ENCODE results near the gene CHST13.
"Not testable (repeated sequence)": the region's sequence is repeated elsewhere in the genome, so short reads cannot be mapped to it uniquely, and the experiment has no call there.

The CHST13 gene

DNA sequence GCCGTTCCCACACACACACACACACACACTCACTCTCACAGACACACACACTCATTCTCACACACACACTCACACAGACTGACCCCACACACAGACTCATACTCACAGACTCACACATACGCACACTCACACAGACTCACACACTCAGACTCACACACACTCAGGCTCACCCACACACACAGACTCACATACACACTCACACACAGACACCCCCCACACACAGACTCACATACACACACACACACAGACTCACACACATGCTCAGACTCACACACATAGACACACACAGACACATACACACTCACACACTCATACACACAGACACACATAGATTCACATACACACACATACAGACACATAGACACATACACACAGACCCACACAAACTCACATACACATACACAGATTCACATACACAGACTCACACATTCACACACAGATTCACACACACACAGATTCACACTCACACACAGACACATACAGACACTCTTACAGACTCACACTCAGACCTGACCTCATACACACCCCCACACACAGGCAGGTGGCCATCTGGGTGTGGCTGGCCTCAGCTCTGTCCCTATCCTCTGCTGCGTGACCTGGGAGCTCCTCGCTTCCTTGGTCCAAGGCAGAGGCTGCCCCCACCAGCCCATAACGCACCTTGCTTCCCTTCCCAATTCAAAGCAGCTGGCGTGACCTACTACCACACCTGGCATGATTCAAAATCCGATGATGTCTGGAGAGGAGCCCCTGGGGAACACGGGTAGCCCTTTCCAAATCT, 32.9 kb downstream of the CHST13 start:
- no peak for DNase-seq

DNA sequence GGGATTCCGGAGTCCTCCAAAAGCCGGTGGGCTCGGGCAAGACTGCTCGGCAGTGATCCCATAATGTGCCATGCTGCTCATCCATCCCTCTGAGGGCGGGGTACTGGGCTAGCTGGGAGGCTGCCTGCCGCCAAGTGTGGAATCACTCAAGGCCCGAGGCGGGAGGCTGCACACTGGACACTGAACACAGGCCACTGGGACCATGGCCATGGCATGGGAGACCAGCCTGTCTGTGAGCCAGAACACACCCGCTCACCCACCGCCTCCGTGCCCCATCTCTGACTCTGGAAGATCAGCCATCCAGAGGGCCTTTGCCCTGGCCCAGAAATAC, 33.4 kb downstream of the CHST13 start:
- DNase-seq = no peak

DNA sequence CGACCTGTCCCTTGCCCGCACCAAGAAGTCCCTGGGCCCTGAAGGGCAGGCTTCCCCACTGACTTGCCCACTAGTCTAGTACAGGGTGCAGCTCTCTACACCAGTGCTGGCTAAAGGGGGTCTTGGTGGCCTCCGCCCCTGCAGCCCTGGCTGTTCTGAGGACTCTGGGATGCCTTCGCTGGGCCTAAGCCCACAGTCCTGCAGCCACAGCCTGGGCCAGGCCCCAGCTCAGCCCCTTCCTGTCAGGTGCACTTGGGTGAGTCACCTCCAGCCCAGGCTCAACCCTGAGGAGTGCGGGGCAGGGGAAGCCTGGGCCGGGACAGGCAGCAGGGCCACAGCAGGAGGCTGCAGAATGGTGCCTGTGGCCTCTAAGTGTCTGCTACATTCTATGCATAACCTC, 33.8 kb downstream of the CHST13 start:
- no peak for DNase-seq

DNA sequence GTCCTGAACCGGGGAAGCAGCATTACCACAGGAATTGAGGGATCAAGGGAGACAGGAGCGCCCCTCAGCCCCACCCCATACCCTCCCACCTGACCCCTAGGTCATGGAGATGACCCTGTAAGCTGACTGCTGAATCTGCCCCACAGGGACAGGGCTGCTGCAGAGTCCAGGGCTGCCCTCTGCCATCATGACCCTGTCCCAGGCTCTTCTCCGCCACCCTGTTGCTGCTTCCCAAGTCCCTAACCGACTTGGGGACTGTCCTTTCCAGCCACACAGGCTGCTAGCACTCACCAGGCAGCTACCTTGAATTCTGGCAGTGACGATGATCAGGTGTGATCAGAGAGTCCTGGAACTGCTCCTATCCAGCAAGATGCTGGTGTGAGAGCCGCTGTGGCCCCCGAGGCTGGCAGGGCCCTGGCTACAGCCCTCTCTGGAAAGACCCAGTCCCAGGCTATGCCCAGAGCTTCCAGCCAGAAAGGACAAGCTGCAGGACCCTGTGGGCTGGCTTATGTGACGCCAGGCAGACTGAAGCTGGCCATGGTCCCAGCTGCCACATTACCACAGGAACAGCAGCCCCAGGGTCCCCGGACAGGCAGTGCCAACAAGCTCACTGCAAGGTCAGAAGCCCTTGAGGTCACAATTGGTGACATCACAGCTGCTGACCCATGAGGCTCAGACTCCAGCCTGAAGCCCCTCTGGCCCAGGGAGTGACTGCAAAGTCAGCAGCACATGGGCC, 34.5 kb downstream of the CHST13 start, which contains the start of gene C3orf22:
Gene C3orf22, minus strand, starts transcription at position 597 of the 736 bp plus-strand sequence. CDS start 5,542 bp downstream, outside the sequence.
- DNase-seq = no peak

DNA sequence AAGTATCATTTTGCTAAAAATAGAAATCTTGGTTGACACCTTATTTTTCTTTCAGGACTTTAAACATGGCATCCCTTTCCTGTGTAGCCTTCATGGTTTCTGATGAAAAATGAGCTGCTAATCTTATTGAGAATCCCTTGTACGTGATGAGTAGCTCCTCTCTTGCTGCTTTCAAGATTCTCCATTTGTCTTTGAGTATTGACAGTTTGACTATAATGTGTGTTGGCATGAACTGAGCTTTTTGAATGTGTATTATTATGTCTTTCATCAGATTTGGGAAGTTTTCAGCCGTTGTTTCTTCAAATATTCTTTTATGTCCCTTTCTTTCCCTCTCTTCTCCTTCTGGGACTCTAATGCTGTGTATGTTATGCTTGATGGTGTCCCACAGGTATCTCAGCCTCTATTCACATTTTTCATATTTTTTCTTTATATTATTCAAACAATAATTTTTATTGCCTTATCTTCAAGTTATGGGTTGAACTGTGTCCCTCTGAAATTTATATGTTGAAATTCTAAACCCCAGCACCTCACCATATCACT, 38.9 kb downstream of the CHST13 start:
- DNase-seq = no peak

DNA sequence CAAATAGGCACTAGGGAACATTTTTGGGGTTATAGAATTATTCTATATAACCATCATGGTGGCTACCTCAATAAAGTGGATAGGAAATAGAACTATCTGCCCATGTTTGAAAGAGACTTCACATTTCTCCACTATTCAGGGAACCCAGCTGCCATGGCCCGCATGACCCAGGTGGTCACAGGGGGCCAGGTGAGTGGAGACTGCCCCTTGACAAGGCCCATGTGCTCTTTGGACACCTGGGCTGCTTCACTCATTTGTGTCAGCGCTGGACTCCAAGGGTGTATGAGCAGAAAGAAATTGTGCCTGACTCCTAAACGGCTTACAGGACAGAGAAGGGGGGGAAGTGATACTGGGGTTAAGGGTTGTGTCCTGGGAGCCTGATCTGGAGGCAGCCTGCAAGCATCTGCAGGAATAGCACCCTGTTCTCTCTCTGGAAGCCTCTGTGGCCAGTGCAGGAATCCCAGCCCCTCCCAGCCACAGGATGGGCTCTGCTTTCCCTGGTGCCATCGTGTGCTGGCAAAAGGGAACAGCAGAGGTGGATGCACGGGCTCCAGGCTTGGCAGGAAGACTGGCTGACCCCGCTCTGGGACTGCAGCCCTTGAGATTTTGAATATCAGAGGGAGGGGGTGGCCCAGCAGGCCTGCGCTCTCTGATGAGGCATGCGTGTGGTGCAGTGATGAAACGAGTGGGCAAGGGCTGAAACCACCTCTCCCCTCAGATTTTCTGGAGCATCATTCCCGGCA, 43.9 kb downstream of the CHST13 start:
- no peak for DNase-seq

DNA sequence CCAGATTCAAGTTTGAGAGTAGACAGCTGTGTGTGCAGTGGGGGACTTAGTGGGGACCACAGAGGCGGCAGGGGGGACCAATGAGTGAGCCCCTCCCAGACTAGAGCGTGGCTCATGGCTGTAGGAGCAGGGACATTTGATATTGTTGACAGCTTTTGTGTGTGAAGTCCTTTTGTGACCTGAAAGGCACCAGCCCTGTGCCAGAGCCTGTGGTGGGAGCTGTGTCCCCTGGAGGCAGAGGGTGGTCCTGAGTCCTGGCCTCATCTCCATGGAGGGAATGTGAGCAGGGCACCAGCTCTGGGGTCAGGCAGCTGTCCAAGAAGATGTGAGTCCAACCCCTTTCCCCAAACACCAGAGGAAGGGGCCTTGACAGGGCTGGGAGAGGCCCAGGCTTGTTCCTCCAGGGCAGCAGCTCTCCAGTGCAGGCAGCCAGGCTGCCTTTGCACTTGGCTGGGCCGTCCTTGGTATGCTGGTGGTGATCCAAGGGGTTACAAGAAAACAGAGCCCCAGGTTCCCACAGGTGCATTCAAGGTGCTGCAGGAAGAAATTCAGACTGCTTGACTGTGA, 44.9 kb downstream of the CHST13 start:
- DNase-seq = no peak

DNA sequence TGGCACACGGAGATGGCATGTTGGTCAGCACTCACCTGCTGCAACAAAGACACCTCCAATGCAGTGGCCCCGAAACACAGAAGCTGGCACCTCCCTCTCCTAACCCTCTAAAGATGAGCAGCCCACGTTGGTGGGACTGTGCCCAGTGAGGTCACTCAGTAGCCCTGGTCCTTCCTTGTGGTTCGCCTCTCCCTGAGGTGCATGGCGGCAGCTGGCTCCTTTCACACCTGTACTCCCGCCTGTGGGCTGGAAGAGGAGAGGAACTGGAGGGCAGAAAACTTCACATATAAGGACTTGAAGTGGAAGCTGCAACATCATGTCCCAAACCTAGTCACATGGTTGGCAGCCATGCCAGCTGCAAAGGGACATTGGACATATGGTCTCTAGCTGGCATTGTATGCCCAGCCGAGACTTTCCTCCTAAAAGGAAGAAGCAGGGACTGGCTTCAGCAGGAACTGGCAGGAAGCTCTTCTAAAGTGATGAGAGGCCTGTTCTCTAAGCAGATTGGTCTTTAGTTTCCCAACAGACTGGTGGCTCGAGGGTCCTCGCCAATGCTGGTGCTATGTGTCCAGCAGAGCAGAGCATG, 45.5 kb downstream of the CHST13 start:
- no peak for DNase-seq

DNA sequence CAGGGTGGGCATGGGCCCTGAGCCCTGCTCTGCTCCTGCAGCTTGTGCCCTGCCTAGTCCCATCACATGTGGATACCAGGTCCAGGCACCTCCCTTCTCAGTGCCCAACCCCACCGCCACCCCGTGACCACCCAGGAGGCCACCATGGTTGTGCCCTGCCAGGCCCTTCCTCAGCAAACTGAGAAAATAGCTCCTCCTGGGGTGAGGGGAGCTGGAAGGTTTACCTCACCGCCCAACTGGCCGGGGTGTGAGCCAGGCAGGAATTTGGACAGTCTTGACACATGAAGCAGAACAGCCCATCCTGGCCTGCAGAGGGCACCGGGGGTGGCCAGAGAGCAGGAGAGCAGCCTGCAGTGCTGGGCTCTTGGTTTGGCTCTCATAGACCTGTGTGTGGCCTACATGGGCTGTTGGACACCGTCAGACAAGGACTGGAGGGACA, 46.2 kb downstream of the CHST13 start:
- DNase-seq = no peak

DNA sequence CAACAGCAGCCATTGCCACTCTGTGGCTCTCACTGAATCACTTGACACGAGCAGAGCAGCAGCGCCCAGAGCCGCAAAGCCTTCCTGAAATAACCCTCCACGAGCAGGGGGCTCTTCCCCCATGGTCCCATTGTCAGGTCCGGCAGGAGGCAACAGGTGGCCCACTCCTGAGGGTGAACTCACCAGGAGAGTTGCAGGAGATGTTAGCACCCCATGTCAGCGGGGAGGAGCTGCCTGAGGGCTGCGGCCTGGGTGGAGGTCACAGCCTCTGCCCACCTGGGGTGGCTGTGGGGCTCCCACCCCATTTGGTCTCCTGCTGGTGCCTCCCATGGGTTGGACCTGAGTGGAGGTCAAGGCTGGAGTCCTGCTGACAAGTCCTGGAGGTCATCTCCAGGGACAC, 47.1 kb downstream of the CHST13 start:
- DNase-seq = no peak

DNA sequence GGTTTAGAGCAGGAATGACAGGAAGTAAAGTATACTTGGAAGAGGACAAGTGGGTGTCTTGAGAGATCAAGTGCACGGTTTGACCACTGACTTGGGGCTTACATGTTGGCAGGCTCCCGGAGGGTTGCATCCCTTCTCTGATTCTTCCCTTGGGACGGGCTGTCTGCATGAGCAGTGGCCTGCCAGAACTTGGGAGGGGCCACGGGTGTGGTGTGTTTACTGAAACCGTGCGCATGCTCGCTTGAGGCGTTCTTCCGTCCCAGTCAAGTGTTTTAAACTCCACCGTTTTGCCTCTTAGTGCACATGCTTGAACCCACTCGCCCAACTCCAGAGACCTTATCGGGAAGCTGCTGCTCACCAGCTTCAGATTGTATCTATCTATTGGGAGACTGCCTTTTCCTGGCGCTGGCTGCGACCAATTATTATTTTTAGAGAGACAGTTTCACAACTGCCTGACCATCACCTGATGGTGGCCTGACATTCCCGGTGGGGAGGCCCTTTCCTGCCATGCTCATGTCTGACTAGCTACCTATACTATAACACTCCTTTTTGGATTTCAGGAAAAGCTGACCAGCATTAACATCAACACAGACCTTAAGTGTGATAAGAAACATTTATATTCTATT, 49.6 kb downstream of the CHST13 start:
- no peak for DNase-seq

DNA sequence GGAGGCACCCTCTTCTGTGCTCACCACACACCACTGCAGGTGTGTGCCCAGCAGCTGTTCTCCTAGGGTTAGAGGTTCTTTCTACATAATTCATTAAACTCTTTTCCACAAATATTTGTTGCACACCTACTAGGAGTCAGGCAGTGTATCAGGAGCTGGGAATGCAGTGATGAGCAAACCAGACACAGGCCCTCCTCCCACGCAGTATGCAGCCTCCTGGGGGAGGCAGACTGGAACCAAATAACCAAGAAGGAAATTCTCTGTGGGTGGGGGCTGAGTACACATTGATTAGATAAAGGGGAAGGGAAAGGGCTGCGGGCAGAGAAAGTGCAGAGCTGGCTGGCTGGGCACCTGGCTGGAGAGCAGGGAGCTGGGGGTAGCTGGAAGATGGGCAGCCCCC, 53.3 kb downstream of the CHST13 start:
- DNase-seq = no peak

DNA sequence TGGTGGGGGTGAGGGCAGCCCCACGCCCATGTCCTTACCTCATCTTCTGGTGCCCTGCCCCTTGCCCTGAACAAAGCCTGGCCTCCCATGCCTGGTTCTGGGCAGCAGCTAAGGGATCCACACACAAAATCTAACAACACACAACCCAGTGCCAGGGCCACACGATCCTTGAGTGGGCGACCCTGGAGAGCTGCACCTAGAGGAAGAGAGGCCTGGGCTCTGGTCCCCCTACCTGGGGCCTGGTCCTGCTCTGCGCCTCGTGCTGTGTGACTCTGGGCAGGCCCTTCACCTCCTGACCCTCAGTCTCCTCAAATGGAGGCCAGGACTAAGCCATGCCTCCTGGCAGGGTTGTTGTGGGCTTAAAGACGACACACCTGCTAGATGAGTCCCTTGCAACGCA, 54.7 kb downstream of the CHST13 start:
- no peak for DNase-seq

DNA sequence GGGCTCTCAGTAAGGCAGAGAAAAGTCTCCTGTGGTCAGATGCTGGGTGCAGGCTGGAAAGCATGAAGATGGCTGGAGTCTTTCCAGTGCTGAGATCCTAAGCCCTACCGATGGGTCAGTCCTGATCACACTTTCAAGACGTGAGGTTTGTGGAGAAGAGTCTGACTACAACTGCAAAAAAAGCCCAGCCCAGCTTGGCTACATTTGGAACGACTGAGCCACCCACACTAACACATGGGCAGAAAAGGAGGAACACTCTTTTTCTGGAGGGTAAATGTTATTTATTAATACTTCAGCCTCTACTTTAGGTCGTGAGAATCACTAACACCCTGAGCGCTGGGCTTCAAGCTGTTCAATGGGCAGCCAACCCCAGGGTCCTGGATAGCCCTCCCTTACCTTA, 56.8 kb downstream of the CHST13 start:
- no peak for DNase-seq

DNA sequence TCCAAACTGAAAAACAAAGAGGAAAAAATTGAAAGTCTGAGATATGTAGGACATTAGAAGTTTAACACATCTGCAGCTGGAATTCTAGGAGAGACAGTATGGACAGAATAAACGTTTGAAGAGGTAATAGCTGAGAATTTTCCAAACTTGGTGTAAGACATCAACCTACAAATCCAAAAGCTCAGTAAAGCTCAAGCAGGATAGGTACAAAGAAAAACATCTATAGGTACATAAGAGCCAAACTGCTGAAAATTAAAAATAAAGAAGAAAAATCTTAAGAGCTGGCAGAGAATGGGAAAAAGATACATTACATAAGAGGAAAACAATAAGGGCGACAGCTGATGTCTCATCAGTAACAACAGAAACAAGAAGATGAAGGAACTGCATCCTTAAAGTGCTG, 57.6 kb downstream of the CHST13 start:
- DNase-seq = no peak

DNA sequence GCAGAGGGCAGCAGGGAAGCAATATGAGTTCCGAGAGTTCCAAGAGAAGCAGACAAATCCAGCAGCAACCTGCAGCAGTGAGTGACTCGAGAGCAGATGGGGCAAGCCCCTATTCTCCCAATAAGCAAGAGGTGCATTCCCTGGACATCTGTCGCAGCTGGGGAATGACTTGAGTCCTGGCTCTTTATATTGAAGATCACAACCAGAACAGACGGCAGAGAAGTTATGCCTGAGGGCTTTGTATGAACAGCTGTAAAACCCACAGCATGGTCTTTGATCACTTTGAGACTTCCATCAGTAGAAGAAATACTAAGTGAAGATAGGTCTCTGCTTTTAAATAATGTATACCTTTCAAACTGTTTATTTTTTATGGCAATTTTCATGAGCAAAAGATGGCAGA, 58.4 kb downstream of the CHST13 start:
- DNase-seq = no peak

DNA sequence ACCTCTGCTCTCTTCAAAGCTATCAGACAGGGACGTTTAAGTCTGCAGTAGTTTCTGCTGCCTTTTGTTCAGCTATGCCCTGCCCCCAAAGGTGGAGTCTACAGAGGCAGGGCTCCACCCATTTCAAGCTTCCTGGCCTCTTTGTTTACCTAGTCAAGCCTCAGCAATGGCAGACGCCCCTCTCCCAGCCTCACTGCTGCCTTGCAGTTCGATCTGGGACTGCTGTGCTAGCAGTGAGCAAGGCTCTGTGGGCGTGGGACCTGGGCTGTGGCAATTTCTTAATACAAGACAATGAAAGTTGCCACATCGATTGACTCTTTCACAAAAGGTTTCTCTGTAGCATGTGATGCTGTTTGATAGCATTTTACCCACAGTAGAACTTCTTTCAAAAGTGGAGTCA, 67.6 kb downstream of the CHST13 start:
- not testable (repeated sequence) for DNase-seq
